Liver (tissue), 3 donors: ENCODE measurements around the gene DTNB.

Experiments
- EGR1 ChIP-seq, 2 donors: IDR thresholded peaks; 2 replicates each; pipeline ENCODE4 v1.6.1; 2016 to 2018; ENCODE audit warnings: antibody characterized with exemption in 2 of 2, low read depth in 2 of 2
- RAD21 ChIP-seq, 2 donors: IDR thresholded peaks; 2 replicates each; pipeline ENCODE4 v1.6.1; 2016; ENCODE audit warnings: antibody characterized with exemption in 2 of 2, mild to moderate bottlenecking in 2 of 2
- SP1 ChIP-seq: IDR thresholded peaks from 2 replicates; pipeline ENCODE4 v1.6.1; 2018; ENCODE audit warnings: antibody characterized with exemption, mild to moderate bottlenecking
- TF ChIP-seq, protein P1 (sequence below): fragments of 150-350 bp; IDR thresholded peaks from 2 replicates; pipeline ENCODE4 v1.5.1; 2017; ENCODE audit warnings: improper control_type of control experiment, low read depth, low read length; ENCODE audit not compliant: missing input control
- TF ChIP-seq, protein P2 (sequence below): IDR thresholded peaks from 2 replicates; pipeline ENCODE4 v1.6.1; 2016; ENCODE audit warnings: antibody characterized with exemption, mild to moderate bottlenecking
- TF ChIP-seq, protein P3 (sequence below): IDR thresholded peaks from 2 replicates; pipeline ENCODE4 v1.6.1; 2016; ENCODE audit warnings: antibody characterized with exemption
- donor health status: healthy.
- donor health status: healthy.

DNA sequence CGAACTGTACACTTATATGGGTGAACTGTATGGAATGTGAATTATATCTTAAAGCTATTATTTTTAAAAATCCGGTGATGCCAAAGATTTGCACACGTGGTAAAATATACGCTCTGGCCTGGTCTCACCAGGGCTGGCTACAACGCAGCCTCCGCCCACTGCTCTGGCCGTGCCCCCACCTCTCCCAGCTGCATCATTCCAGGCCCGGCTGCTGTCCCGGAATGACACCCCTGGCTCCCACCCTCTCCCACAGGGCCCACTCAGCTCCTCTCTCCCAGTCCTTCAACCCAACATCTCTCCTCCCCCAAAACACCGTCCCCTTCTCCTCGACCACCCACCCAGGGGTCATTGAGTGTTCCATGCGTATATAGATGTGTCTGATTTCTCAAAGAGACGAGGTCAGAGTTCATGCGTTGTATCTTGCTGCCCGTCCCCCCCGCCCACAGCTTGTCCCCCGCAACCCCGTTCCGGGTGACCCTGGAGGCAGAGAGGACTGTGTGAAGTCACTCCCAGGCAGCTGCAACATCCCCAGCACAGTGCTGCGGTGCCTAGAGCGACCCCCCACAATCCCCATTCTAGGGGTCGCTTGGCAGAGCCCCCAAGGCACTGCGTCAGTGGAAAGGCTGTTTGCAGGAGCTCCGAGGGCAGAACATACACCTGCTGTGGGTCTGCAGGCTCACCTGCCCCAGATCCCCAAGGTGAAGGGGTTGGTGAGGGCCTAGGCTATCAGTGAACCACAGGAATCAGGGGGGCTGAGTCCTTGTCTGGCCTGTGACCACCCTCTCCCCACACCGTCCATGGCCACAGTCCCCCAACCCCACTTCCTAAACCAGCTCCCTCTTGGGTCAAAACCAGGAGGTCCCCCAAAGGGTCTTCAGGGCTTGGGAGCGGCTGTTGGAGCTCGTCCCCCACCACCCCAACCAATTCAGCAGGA is 345.0 kb downstream of the DTNB start:
- TF ChIP-seq, protein P1, sequence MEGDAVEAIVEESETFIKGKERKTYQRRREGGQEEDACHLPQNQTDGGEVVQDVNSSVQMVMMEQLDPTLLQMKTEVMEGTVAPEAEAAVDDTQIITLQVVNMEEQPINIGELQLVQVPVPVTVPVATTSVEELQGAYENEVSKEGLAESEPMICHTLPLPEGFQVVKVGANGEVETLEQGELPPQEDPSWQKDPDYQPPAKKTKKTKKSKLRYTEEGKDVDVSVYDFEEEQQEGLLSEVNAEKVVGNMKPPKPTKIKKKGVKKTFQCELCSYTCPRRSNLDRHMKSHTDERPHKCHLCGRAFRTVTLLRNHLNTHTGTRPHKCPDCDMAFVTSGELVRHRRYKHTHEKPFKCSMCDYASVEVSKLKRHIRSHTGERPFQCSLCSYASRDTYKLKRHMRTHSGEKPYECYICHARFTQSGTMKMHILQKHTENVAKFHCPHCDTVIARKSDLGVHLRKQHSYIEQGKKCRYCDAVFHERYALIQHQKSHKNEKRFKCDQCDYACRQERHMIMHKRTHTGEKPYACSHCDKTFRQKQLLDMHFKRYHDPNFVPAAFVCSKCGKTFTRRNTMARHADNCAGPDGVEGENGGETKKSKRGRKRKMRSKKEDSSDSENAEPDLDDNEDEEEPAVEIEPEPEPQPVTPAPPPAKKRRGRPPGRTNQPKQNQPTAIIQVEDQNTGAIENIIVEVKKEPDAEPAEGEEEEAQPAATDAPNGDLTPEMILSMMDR = no peak
- TF ChIP-seq RAD21 (IDR thresholded peaks at IDR 0.05) (no peak), SP1 (no peak), EGR1 (IDR thresholded peaks at IDR 0.05; ENCODE audit: low read depth in 2 of 2) (no peak)
- TF ChIP-seq, protein P2, sequence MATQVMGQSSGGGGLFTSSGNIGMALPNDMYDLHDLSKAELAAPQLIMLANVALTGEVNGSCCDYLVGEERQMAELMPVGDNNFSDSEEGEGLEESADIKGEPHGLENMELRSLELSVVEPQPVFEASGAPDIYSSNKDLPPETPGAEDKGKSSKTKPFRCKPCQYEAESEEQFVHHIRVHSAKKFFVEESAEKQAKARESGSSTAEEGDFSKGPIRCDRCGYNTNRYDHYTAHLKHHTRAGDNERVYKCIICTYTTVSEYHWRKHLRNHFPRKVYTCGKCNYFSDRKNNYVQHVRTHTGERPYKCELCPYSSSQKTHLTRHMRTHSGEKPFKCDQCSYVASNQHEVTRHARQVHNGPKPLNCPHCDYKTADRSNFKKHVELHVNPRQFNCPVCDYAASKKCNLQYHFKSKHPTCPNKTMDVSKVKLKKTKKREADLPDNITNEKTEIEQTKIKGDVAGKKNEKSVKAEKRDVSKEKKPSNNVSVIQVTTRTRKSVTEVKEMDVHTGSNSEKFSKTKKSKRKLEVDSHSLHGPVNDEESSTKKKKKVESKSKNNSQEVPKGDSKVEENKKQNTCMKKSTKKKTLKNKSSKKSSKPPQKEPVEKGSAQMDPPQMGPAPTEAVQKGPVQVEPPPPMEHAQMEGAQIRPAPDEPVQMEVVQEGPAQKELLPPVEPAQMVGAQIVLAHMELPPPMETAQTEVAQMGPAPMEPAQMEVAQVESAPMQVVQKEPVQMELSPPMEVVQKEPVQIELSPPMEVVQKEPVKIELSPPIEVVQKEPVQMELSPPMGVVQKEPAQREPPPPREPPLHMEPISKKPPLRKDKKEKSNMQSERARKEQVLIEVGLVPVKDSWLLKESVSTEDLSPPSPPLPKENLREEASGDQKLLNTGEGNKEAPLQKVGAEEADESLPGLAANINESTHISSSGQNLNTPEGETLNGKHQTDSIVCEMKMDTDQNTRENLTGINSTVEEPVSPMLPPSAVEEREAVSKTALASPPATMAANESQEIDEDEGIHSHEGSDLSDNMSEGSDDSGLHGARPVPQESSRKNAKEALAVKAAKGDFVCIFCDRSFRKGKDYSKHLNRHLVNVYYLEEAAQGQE = no peak
- TF ChIP-seq, protein P3, sequence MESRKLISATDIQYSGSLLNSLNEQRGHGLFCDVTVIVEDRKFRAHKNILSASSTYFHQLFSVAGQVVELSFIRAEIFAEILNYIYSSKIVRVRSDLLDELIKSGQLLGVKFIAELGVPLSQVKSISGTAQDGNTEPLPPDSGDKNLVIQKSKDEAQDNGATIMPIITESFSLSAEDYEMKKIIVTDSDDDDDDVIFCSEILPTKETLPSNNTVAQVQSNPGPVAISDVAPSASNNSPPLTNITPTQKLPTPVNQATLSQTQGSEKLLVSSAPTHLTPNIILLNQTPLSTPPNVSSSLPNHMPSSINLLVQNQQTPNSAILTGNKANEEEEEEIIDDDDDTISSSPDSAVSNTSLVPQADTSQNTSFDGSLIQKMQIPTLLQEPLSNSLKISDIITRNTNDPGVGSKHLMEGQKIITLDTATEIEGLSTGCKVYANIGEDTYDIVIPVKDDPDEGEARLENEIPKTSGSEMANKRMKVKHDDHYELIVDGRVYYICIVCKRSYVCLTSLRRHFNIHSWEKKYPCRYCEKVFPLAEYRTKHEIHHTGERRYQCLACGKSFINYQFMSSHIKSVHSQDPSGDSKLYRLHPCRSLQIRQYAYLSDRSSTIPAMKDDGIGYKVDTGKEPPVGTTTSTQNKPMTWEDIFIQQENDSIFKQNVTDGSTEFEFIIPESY = no peak
